ENCODE data around the gene DGUOK.

Gene DGUOK

GRCh38 chr2:73956218-73956865 lies 29.7 kb downstream of the DGUOK start:
- no peak for DNase-seq

GRCh38 chr2:73961274-73961673 lies 34.6 kb downstream of the DGUOK start:
- no peak for DNase-seq

- no peak for DNase-seq
Observed at GRCh38 chr2:73961823-73962615, 35.3 kb downstream of the DGUOK start.

- DNase-seq = no peak
Observed at GRCh38 chr2:73962798-73963197, 36.1 kb downstream of the DGUOK start.

DNA sequence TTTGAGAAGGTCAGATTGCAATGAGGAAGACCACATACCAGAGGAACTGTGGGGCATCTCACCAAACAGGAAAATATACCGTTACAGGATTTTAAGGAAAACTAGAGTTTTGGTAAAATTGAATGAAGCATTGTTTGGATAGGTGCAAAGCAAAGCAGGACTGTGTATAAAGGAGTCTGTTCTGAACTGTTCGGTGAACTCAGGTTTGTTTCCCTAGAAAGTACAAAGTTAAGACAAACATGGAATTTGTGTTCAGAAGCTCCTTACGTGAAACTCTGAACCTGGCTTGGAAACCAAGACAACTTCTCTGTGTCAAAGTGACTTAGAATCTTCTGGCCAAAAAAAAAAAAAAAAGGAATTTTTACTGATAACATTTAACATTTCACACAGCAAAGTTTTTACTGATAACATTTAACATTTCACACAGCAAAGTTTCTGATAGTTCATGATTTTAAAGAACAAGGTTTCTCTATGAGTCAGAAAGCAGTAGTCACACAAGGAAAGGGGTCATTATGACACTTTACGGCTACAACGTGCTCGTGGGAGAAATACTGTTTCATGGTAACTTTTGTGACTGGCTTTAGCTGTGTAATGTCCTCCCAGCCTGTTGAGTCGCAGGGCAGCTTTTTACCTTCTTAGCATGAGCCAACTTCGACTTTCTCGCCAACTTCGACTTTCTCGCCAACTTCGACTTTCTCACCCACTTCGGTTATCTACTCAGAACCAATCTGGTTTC lies 36.9 kb downstream of the DGUOK start:
- DNase-seq = no peak

- DNase-seq = no peak
Observed at GRCh38 chr2:73964223-73964622, 37.5 kb downstream of the DGUOK start.

- DNase-seq = no peak
Observed at GRCh38 chr2:73965053-73965452, 38.4 kb downstream of the DGUOK start.

GRCh38 chr2:73968357-73968937 lies 41.8 kb downstream of the DGUOK start:
- no peak for DNase-seq

GRCh38 chr2:73969356-73969755 lies 42.7 kb downstream of the DGUOK start:
- no peak for DNase-seq

DNA sequence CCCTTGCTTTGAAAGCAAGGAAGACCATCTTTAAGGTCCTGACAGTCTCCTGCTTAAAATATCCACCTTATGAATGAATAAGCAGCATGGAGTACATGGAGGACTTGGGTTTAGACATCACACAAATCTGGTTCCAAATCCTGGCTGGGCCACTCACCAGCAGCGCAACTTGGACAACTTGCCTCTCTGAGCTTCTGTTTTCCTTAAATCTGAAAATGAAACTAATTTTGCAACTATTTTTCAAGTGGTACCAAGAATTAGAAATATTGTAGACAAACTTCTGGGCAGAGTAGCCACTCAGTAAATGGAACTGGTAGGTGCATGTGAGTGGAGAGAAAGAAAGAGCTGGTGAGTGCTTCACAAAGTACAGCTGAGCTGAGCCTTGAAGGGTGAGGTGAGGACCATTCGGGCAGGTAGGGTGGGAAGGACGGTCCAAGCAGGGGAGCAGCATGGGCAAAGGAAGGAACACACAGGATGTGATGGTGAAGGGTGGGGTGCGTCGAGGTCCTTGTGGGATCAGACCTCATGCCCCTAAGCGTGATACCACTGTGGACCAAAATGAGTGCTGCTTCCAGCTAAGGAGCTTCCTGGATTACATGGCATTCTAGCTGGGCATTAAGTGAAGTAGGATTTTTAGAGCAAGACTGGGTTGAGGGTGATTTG lies 43.6 kb downstream of the DGUOK start:
- no peak for DNase-seq

DNA sequence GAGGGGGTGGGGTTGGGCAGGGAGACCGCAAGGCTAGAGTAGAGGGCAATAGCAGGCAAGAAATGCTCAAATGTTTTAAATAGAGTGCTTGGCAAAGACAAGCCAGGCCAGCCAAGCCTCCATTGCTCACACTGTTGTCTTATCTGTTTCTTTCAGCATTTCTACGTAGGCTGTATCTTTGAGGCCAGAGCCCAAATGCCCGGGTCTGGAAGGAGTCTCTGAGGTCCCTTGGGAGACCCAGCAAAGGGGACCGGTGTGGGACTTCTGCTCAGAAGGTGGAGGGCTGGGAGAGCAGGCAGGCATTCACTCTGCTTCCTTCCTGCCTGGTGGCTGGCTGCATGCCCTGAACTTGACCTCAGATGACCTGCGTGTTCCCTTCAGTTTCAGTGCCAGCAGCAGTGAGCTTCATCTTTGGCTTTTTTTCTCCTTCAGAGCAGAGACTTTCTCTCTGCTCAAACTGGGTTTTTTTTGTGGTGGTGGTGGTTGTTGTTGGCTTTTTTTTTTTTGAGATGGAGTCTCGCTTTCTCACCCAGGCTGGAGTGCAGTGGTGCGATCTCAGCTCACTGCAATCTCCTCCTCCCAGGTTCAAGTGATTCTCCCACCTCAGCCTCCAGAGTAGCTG lies 44.3 kb downstream of the DGUOK start:
- DNase-seq = no peak

GRCh38 chr2:73971722-73972121 lies 45.0 kb downstream of the DGUOK start:
- no peak for DNase-seq

GRCh38 chr2:73972846-73973245 lies 46.2 kb downstream of the DGUOK start:
- no peak for DNase-seq

DNA sequence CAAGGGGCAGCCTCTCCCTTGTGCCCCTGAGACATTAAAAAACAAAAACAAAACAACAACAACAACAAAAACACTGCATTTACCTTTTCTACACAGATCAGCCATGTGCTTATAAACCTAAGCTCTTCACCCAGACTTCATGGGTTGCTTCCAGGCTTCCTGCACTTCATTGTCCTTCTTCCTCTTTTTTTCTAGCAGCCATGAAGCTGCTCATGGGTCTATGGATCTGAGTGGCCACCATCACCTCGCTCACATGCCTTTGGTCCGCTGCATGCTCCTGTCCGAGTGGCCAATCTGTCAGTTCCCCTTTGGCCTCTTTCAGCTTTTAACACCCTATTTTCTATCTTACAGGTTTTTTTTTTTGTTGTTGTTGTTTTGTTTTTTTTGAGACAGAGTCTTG lies 49.1 kb downstream of the DGUOK start:
- DNase-seq = no peak

DNA sequence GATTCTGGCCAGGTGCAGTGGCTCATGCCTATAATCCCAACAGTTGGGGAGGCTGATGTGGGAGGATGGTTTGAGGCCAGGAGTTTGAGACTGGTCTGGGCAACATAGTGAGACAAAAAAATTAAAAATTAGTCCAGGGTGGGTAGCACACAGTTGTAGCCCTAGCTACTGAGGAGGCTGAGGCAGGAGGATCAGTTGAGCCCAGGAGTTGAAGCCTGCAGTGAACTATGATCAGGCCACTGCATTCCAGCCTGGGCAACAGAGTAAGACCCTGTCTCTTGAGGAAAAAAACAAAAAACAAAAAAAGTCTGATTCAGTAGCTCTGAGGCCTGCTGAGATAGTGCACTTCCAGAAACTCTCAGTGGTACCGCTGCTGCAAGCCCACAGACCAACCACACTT lies 50.1 kb downstream of the DGUOK start:
- DNase-seq = no peak

GRCh38 chr2:73977466-73977865 lies 50.8 kb downstream of the DGUOK start:
- no peak for DNase-seq

GRCh38 chr2:73979021-73979420 lies 52.3 kb downstream of the DGUOK start:
- no peak for DNase-seq

GRCh38 chr2:73979686-73980085 lies 53.0 kb downstream of the DGUOK start:
- DNase-seq = no peak

- no peak for DNase-seq
Observed at GRCh38 chr2:73980566-73980965, 53.9 kb downstream of the DGUOK start.

DNA sequence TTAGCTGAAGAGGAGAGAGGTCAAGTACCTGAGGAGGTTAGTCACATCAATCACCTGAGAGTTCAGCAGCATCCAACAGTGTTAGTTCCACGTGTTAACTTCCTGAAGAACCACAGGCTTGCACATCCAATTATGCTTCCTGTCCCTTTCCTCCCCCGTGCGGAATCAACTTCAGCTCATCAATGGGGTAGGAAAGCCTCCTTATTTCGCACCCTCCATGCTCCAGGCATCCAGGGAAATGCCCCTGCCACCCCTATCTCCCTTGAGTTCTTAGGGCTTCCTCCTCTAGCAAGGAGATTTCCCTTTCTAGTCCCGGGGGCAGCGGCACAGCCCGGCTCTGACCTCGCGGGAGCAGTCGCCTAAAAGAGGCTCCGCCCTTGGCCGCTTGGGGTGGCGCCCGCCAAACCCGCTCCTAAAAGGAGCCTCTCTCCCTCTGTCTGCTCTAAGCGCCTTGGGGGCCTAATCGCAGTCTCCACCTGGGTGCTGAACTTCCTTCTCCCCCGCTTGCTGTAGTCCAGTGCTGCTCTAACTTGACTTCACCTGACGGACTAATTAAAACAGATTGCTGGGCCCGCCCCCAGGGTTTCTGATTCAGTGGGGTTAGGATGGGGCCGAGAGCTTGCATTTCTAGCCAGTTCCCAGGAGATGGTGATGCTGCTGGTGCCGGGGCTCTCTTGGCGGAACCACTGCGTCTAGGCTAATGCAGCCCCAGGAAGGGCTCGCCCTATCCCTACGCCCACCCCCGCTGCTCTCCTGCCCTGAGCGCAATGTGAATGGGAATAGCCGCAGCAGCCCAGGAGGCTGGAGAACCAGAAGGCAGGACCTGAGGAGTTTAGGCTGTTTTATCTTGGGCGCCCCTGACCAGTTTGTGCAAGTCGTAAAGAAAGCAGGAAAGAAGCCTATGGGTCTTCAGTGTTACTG lies 54.7 kb downstream of the DGUOK start:
- DNase-seq = no peak

DNA sequence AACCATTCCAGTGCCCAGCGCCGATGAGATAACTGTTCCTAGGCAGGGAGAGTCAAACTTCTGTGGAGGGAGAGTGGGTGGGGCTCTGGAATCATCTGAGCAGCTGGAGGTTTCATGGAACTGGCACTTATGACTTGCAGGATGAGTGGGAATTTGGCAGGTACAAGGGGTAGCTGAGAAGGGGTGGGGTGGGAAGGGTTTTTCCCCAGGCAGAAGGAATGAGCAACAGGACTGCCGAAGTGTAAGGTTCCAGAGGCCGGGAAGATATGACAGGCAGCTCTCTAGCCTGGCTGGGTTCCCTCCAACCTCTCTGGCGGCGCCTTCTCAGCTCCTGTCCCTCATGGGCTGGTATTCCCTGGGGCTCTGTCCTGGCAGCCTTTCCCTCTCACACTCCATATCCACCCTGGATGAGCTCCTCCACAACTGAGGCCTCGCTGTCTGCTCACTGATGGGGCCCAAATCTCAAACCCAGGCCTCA lies 55.5 kb downstream of the DGUOK start:
- DNase-seq = no peak
